GM18502 (cell line): ENCODE data around the gene TBCD.
"Not testable (repeated sequence)": the region's sequence is repeated elsewhere in the genome, so short reads cannot be mapped to it uniquely, and the experiment has no call there.

Experiments used
- ATAC-seq: cut with Tn5 transposase; IDR thresholded peaks from one replicate; pipeline ENCODE4 v1.9.1; 2021; ENCODE audit warnings: mild to moderate bottlenecking; ENCODE audit not compliant: unreplicated experiment, poor library complexity

TBCD gene

DNA sequence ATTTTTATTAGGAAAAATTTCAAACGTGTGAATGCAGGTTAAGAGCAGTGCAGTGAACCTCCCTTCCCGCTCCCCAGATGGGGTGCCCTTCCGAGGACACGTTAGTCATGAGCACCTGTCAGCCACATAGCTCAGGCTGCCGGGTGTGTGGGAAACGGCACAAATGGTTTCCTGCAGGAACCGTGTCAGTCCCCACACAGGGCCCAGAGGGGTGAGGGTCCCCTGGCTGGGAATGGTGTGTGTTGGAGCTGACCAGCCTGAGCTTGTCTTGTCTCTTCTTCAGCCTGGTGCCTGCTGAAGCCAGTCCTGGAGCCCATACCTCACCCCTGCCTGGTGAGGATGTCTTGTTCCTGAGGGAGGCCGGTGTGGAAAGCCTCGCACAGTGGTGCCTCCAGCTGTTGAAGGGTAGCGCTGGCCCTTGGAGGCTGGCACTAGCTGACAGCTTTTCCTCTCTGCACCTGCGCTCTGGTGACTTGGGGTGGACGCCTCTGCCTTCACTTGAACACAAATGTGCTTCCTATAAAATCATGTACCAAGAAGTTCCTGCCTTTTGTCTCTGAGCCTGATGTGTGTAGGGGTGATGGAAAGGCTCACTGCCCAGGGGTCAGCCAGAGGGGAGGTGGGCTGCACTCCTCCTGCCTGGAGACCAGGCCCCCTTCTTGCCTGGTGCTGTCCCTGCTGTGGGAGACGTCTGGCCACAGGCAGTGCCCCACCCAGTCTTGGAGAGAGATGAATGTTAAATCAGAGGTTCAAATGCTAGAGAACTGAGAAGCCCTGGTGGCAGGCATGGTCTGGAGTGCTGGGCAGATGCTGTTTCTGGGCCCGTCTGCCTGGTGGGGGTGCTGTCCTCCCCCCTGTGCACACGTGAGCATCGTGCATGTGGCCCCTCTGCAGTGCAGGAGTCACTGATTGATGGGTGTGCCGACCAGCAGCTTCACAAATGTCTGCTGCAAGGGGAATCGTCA lies 190.6 kb downstream of the TBCD start:
- ATAC-seq, result no peak

GRCh38 chr17:82943339-82943738 lies 191.5 kb downstream of the TBCD start:
- no peak for ATAC-seq

DNA sequence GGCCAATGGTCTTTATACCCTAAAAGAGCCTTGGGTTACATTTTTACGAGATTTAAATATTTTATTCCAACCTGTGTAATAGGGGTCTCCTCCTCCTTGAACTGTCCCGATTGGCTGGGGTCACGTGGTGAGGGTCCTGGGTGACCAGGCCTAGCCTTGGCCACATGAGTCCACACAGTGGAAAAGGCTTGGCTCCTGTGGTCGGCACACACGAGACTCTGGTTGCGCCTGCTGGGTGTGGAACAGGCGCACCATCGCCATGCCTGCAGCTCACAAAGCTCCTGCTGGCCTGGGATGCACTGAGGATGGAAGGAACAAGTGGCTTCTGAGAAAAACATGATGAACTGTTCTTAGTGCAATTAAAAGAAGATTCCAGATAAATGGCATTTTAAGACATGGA lies 191.9 kb downstream of the TBCD start:
- no peak for ATAC-seq

DNA sequence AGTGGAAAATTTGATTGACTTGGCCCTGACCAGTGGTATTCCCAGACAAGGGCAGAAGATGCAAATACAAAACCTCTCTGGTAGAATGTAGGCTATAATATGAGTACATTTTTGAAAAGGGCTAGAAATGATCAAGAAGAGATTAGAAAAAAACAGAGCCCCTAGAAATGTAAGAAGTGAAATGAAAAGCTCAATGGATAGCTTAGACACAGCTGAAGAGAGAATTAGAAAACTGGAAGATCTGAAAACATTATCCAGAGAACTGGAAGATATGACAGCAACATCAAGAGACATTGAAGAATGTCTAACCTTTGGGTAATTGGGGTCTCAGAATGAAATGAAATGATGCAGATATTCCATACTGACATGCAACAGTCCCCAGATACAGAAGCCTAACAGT lies 193.1 kb downstream of the TBCD start:
- no peak for ATAC-seq

DNA sequence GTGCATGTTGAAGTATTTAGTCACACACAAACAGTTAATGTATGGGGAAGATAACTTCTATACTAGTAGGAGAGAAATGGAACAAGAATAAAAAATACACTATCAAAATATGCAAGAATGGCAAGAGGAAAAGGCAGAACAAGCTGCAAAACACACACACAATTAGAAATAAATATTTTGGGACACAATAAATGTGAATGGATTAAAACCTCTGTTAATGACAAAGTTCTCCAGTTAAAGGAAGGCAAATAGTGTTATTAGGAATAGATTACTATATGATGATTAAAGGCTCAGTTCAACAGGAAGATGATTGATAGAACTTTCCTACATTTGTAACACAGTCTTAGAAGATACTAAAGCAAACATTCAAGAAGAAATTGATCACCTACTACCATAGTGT lies 194.2 kb downstream of the TBCD start:
- ATAC-seq, result no peak

GRCh38 chr17:82947051-82947991 lies 195.5 kb downstream of the TBCD start:
- no peak for ATAC-seq

DNA sequence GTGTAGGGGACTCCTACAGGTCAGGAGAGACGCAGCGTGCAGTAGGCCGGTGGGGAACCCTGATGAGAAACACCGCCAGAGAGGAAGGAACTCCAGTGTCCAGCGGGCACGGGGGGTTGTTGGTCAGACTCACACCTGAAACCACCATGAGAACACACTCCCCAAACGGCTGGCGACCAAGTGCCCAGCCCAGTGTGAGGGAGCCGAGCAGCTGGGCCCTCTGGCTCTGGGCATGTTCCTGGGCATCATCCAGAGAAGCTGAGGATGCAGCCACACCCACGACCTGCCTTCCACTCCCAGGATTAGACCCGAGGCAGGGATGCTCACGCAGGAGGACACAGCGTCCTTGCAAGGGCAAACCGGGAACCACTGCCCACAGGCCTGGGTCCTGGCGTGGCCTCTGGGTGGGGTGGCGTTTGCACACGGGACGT lies 196.2 kb downstream of the TBCD start:
- ATAC-seq, result no peak

DNA sequence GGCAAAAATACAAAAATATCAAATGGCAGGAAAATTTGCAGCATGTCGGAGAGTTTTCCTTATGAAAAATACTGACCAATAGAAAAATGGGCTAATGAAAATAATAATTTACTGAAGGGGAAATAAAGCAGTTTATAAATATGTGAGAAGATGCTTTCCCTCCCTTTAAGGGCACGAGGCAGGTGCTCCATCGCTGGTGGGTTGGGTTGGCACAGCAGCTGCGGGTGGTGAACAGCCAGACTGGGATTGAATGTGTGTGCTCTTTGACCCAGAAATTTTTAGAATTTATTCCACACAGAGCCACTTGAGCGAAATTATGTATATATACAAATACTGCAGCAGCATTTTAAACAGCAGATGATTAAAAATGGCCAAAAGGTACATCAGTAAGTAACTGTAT lies 197.1 kb downstream of the TBCD start:
- ATAC-seq, result no peak

DNA sequence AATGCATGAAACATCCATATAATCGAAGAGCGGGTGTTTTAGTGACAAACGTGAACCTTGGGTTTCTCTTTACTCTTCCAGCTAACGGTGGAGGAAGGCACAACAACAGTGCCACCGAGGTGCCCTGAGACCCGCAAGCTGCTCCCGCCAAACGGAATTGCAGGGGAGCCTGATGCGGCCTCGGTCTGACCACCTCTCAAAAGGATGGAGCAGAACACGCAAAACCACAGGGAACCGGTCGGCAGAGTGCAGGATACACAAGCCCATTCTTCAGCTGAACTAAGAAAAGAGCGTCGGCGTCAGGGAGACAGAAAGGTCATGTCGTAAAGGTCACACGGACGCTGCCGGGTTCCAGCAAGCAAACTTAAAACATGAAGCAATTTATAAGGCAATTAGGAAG lies 197.5 kb downstream of the TBCD start:
- ATAC-seq, result no peak

DNA sequence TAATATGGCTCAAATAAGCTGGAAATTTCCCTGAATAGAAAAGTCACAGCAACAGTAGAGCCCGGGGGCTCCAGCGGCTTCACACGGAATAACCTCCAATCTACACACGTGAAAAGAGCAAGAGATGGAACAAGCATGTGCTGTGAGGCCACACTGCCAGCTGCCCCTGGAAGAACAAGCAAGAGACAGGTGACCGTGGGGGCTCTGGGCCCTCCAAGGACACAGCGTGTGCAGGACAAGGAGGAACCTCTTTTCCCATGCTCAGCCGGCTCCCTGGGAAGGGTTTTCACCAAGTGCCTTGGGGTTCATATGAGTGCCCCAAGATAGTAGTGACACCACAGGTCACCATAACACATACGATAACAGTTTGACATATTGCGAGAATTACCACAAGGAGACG lies 198.1 kb downstream of the TBCD start:
- ATAC-seq, result no peak

DNA sequence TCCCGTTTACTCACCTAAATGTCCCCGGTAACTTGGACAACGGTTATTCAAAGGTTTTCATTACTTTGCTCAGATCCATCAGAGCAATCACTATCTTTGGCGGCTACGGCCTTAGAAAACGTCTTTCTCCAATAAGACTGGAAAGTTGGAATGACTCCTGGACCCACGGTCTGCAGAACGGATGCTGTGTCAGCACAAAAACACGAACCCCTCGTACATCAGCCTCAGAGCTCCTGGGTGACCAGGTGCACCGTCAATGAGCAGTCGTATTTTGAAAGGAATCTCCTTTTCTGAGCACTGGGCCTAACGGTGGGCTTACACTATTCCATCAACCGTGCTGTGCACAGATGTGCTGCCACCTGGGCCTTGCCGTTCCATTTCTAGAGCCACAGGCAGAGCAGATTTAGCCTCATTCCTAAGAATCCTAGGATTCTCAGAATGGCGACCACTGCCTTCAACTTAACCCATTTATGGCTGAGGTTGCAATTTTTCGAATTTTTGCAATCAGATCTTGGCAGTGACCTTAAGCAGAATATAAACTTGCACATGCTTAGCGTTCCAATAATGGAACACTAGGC lies 198.7 kb downstream of the TBCD start:
- ATAC-seq, result no peak

- ATAC-seq, result no peak
These were observed 200.2 kb downstream of the TBCD start for GRCh38 chr17:82952019-82952418.

DNA sequence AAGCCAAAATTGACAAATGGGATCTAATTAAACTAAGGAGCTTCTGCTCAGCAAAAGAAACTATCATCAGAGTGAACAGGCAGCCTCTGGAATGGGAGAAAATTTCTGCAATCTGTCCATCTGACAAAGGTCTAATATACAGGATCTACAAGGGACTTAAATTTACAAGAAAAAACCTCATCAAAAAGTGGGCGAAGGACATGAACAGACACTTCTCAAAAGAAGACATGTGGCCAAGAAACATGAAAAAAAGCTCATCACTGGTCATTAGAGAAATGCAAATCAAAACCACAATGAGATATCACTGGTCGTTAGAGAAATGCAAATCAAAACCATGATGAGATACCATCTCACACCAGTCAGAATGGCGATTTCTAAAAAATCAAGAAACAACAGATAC lies 203.2 kb downstream of the TBCD start:
- ATAC-seq, result not testable (repeated sequence)

DNA sequence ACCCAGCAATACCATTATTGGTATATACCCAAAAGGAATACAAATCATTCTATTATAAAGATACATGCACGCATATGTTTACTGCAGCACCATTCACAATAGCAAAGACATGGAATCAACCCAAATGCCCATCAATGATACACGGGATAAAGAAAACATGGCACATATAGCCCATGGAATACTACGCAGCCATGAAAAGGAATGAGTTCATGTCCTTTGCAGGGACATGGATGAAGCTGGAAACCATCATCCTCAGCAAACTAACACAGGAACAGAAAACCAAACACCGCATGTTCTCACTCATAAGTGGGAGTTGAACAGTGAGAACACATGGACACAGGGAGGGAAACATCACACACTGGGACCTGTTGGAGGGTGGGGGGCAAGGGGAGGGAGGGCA lies 203.8 kb downstream of the TBCD start:
- ATAC-seq, result not testable (repeated sequence)

GRCh38 chr17:82956146-82956725 lies 204.4 kb downstream of the TBCD start:
- ATAC-seq, result no peak

DNA sequence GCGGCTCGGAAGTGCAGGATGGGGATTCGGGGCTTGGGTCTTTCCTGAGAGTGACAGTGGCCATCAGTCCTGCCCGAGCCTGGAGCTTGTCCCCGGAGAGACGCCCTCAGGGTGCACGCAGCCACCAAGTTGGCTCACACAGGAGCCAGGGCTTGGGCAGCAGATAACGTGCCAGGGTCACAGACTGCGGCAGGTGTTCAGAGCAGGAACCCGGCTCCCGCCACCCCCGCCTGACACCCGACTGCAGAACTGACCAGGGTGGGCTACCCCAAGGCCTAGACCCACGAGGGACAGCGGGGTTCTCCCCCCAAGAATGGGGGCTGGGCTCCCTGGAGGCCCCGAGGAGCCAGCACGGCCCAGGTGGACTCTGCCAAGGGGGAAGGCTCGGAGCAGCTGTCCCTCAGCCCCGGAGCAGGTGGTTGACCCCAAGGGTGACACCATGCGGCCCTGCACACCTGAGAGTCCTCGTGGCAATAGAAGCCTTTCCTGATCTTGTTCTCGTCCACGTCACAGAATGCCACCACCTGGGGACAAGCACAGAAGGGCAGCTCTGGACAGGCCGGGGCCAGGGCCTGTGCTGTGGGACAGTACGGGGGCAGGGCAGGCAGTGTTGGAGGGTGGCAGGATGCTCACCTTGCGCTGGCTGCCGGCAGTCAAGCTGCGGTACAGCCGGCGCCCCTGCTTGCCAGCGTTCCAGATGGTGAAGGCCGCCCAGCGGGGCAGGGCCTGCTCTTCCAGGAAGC lies 205.0 kb downstream of the TBCD start:
- ATAC-seq, result no peak

GRCh38 chr17:82957469-82957795 lies 205.6 kb downstream of the TBCD start:
- ATAC-seq, result no peak

DNA sequence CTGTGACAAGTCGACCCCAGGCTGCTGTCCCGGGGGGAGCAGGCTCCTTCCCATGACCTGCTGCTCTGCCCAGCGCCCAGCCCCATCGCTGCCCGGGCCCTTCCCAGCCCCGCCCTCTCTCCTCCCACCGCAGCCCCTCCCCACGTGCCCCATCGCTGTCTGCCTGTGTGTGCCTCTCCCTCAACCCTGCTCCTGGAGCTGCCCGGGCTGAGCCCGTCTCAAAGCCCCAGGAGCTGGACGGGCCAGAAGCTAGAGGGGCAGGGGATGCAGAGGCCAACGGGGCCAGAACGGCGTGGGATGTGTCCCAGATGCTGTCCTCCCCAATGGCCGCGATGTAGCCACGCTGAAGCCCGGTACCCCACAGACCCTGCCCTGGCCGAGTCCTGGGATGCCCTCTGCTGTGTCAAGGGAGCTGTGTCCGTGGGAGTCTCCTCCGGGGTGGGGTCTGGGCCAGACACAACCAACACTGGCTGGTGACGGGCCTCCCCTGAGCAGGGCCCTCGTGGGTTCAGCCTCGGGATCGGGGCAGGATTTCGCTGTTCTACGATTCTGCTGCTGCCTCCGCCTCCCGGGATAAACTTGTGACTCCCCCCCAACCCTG lies 206.2 kb downstream of the TBCD start:
- no peak for ATAC-seq

- ATAC-seq, result no peak
These were observed 207.5 kb downstream of the TBCD start for GRCh38 chr17:82959242-82959930.
